ENCODE data around the gene BHLHE23. TPM values are rescaled to one million over a fixed set of nuclear protein-coding genes. Genes with fewer than 3 reads are reported as not detected.

Gene BHLHE23
- not detected in 2 replicates for total RNA-seq
- long read RNA-seq, result 0 reads

DNA sequence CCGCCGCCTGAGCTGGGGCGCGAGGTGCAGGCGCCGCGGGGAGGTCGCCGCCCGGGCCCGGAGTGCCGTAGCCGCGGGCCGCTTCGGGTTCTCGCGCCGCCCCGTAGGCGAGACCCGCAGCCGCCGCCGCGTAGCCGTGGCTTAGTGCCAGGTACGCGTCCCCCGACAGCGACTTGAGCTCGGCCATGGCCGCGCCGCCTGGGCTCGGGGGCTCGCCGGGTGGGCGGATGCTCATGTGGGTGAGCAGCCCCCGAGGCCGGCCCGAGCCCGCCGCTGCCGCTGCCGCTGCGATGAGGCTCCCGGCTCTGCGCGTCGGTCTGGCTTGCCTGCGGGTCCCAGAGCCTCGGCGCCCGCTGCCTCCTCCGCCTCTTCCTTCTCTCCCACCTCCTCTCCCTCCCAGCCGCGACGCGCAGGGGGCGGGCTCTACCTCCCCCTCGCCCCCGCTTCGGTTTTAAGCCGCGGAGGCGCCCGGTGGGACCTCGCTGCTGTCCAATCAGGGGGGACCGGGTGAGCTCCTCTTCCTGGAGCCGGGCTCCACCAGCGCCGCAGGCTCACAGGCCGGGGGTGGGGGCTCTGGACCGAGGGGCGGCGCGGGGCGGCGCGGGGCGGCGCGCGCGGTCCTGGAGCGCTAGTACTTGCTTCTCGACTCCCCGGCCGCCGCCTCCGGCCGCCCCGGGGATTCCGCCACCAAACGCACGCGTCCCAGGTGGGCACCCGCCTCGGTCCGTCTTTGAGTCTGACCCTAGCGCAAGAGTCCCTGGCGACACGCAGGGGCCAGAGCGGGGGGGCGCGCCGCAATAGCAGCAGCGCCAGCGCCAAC, at the start of gene BHLHE23:
TSS of gene BHLHE23 (minus strand) at position 425 of the 820 bp plus-strand sequence. CDS start at position 235, 190 bp downstream.
- DNase-seq (ENCODE audit: low read depth, low spot score), result no peak
- no peaks in the 10 kb centered on the region for H3K36me3 Mint-ChIP-seq (ENCODE audit: low read depth)
- peaks cover 86% of the 10 kb centered on the region for H3K27me3 Mint-ChIP-seq (ENCODE audit: low read depth)
- H3K9me3 Mint-ChIP-seq, result no peaks in the 10 kb centered on the region
- TF ChIP-seq, protein P1, sequence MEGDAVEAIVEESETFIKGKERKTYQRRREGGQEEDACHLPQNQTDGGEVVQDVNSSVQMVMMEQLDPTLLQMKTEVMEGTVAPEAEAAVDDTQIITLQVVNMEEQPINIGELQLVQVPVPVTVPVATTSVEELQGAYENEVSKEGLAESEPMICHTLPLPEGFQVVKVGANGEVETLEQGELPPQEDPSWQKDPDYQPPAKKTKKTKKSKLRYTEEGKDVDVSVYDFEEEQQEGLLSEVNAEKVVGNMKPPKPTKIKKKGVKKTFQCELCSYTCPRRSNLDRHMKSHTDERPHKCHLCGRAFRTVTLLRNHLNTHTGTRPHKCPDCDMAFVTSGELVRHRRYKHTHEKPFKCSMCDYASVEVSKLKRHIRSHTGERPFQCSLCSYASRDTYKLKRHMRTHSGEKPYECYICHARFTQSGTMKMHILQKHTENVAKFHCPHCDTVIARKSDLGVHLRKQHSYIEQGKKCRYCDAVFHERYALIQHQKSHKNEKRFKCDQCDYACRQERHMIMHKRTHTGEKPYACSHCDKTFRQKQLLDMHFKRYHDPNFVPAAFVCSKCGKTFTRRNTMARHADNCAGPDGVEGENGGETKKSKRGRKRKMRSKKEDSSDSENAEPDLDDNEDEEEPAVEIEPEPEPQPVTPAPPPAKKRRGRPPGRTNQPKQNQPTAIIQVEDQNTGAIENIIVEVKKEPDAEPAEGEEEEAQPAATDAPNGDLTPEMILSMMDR (conservative IDR thresholded peaks at IDR 0.05), result no peak
- H3K27ac Mint-ChIP-seq (ENCODE audit: unreplicated experiment), result no peak within 1 kb of the TSS
- peaks cover 9% of the 10 kb centered on the region for H3K4me1 Mint-ChIP-seq
- H3K4me3 Mint-ChIP-seq, result no peak within 1 kb of the TSS

DNA sequence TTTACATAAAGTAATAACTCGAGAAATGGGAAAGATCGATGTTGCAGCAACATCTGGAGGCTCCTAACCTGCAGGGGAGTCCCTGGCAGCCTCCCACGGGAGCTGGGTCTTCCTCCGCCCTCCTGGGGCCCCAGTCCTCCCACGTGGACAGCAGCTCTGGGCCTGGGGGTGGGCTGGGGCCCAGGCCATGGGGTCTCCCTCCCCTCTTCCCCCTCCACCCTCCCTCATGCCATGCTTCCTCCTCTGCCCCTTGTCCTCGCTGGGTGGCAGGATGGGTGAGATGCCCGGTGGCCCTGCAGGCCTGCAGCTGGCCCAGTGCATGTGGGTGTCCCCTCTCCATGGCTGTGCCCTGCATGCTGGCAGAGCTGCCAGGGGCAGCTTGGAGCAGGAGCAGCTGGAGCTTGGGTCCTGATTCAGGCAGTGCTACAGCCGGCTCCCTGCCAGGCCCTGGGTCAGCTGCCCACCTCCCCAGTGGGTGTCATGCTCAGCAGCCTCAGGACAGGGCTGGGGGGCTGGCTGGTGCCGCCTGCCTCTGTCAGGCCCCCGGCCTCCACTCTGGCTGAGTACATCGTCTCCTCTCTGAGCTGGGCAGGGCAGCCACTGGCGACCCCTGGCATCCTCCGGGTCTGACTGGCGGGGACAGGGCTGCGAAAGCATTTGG, 48.9 kb upstream of the BHLHE23 start:
- TF ChIP-seq, protein P1 (conservative IDR thresholded peaks at IDR 0.05), result no peak
- DNase-seq (ENCODE audit: low read depth, low spot score), result no peak
- H3K27ac Mint-ChIP-seq (ENCODE audit: unreplicated experiment), result no peak overlapping the region

DNA sequence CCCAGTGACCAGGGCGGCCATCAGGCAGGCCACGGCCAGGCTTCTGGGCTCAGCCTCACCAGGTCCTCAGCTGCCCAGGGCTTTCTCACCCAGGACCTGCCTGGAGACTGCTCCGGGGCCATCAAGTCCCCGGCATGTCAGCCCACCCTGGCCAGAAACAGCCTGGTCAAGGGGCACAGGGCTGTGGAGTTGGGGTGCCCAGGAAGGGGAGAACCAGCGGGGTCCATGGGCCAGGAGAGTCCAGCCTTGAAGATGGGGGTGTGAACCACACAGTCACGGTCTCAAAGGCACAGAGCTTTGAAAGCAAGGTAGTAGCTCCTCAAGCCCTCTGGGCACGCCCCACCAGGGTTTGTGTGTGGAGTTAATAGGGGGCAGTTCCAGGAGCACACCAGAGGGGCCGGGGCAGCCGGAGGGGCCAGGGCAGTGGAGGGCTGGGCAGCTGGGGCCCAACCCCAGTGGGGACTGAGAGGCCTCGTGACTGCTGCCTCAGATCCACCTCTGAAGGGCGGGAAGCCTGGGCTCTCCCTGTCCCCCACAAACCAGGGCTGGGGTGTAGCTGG, 48.0 kb upstream of the BHLHE23 start:
- no peaks in the 10 kb centered on the region for H3K36me3 Mint-ChIP-seq (ENCODE audit: low read depth)
- H3K27ac Mint-ChIP-seq (ENCODE audit: unreplicated experiment), result no peak overlapping the region
- H3K27me3 Mint-ChIP-seq (ENCODE audit: low read depth), result no peaks in the 10 kb centered on the region
- H3K9me3 Mint-ChIP-seq, result no peaks in the 10 kb centered on the region
- DNase-seq (ENCODE audit: low read depth, low spot score), result no peak
- no peak overlapping the region for H3K4me3 Mint-ChIP-seq
- TF ChIP-seq, protein P1 (conservative IDR thresholded peaks at IDR 0.05), result no peak
- H3K4me1 Mint-ChIP-seq, result peaks cover 11% of the 10 kb centered on the region

More for the DNA sequence above, 48.9 kb upstream of the BHLHE23 start:
- Mint-ChIP-seq H3K4me3 (no peak overlapping the region), H3K27me3 (ENCODE audit: low read depth) (peaks cover 3% of the 10 kb centered on the region), H3K4me1 (peaks cover 19% of the 10 kb centered on the region), H3K9me3 (no peaks in the 10 kb centered on the region), H3K36me3 (ENCODE audit: low read depth) (no peaks in the 10 kb centered on the region)

DNA sequence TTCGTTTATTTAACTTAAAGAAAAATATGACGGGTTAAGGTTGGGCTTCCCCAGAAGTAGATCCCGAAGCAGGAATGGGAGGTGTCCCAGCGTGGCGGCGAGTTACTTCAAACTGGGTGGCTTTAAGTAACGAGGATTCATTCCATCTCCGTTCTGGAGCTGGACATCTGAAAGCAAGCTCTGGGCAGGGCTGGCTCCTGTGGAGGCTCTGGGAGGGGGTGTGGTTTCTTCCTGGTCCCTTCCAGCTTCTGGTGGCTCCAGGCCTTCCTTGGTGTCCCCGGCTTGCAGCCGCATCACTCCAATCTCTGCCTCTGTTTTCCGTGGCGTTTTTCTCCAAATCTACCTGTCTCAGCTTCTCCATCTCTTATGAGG, 47.3 kb upstream of the BHLHE23 start:
- no peak overlapping the region for H3K27ac Mint-ChIP-seq (ENCODE audit: unreplicated experiment)

DNA sequence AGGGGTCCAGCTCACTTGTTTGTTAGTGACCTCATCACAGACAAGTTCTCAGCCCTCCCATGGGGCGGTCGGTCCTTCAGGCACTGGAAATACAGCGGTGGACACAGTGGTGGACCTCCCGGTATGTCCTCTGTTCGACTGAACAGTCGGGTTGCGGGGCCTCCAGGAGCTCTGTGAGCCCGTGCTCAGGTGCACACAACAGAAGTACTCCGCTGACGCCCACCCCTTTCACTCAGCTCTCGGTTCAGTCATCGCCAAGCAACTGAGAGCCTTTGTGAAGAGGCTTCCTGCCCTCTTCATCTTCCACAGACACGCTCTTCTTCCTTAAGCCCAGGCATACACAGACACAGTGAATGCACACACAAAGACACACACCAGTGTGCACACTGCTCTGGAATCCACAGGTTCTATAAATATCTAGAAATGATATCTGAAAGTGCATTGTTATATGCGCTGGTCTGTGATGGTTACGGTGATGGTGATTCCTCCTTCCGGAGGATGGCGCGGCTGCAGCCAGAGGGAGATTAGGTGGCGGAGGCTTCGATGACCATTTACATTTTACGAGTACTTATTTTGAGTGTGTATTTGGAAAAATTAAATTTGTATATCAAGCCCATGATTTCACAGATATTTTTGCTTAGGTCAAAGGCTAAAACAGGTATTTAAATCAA, 46.8 kb upstream of the BHLHE23 start:
- Mint-ChIP-seq H3K9me3 (no peaks in the 10 kb centered on the region), H3K4me1 (peaks cover 11% of the 10 kb centered on the region), H3K27me3 (ENCODE audit: low read depth) (no peaks in the 10 kb centered on the region), H3K4me3 (no peak overlapping the region), H3K36me3 (ENCODE audit: low read depth) (no peaks in the 10 kb centered on the region), H3K27ac (ENCODE audit: unreplicated experiment) (no peak overlapping the region)
- TF ChIP-seq, protein P1 (conservative IDR thresholded peaks at IDR 0.05), result no peak
- DNase-seq (ENCODE audit: low read depth, low spot score), result no peak

More for the DNA sequence above, 47.3 kb upstream of the BHLHE23 start:
- Mint-ChIP-seq H3K27me3 (ENCODE audit: low read depth) (no peaks in the 10 kb centered on the region), H3K36me3 (ENCODE audit: low read depth) (no peaks in the 10 kb centered on the region), H3K4me3 (no peak overlapping the region), H3K4me1 (peaks cover 11% of the 10 kb centered on the region), H3K9me3 (no peaks in the 10 kb centered on the region)
- TF ChIP-seq, protein P1 (conservative IDR thresholded peaks at IDR 0.05), result no peak
- no peak for DNase-seq (ENCODE audit: low read depth, low spot score)

Measured in neural crest cell (in vitro differentiated cells).